ENCODE data around the gene PTCD3. TPM values are rescaled to one million over a fixed set of nuclear protein-coding genes. Genes with fewer than 3 reads are reported as not detected.

The PTCD3 gene
- total and polyA plus RNA-seq, 2 of the 4 experiments (the other 2 are of a cell fraction), result 44.0 to 48.9 TPM

GRCh38 chr2:86170449-86170848 is 64.4 kb downstream of the PTCD3 start:
- H3K27ac ChIP-seq (ENCODE audit: insufficient read depth, low read length), result no peak overlapping the region
- H3K18ac ChIP-seq (ENCODE audit: low read depth, low read length), result no peak overlapping the region
- no peak overlapping the region for H3K4me3 ChIP-seq (ENCODE audit: insufficient read depth, low read depth, low read length)
- ChIA-PET CTCF (no interaction called here), POLR2A (ENCODE audit: unreplicated experiment) (no interaction called here)
- WGBS, 2 experiments (ENCODE audit: extremely low coverage in 2 of 2, insufficient read length in 1 of 2), result no CpG with 5 or more reads among the region's 4 CpGs
- no peak overlapping the region for H4K91ac ChIP-seq (ENCODE audit: insufficient read depth, low read depth, low read length)
- dilution Hi-C loops (cut with HindIII; ENCODE audit: low sequenced_read_pairs, unreplicated experiment), result no loop called here
- BruUV-seq (replicated peaks), result no TSS peak
- in situ Hi-C loops (cut with MboI; ENCODE audit: low sequenced_read_pairs), result no loop called here
- H3K4me1 ChIP-seq (ENCODE audit: control insufficient read depth, insufficient read depth, low read length), result 0 out of 2 replicates have a peak, but pooled peaks cover 1% of the 10 kb centered on the region
- no peak overlapping the region for H3K4ac ChIP-seq (ENCODE audit: low read depth, low read length)
- H3K4me2 ChIP-seq (ENCODE audit: low read depth, low read length), result no peak overlapping the region
- DNase-seq, result no peak
- no peaks in the 10 kb centered on the region for H4K20me1 ChIP-seq (ENCODE audit: insufficient read depth, low read length)
- peaks cover 6 to 9% of the 10 kb centered on the region in 2 experiments; a peak in 3 of 4 replicates for H3K79me1 ChIP-seq (ENCODE audit: low read depth in 1 of 2, low read length in 2 of 2)
- H3K23ac ChIP-seq (ENCODE audit: low read depth, low read length), result no peak overlapping the region
- H2BK120ac ChIP-seq (ENCODE audit: low read depth, low read length), result no peak overlapping the region
- H3K27me3 ChIP-seq (ENCODE audit: control insufficient read depth, insufficient read depth, low read length), result no peaks in the 10 kb centered on the region
- H4K5ac ChIP-seq (ENCODE audit: low read depth, low read length), result no peak overlapping the region
- intact Hi-C loops (cut with micrococcal nuclease), result no loop called here
- H2BK15ac ChIP-seq (ENCODE audit: low read depth, low read length), result no peak overlapping the region
- no peaks in the 10 kb centered on the region for H3K9me1 ChIP-seq (ENCODE audit: insufficient read depth, low read length)
- no peak for TF ChIP-seq BHLHE40 (IDR thresholded peaks at IDR 0.05; ENCODE audit: low read depth, low read length)
- no peak for TF ChIP-seq CTCF (conservative IDR thresholded peaks at IDR 0.05; ENCODE audit: low read depth, low read length)
- no peak for TF ChIP-seq USF2 (IDR thresholded peaks at IDR 0.05; ENCODE audit: low read depth, low read length)
- TF ChIP-seq RAD21 (IDR thresholded peaks at IDR 0.05; ENCODE audit: low read length), result no peak
- TF ChIP-seq MAZ (IDR thresholded peaks at IDR 0.05; ENCODE audit: borderline replicate concordance, low read depth, low read length), result no peak
- no peak for TF ChIP-seq NFE2L2 (IDR thresholded peaks at IDR 0.05; ENCODE audit: low read depth, low read length)
- no peak for TF ChIP-seq RFX5 (IDR thresholded peaks at IDR 0.05; ENCODE audit: low read depth, low read length)
- TF ChIP-seq MAFK (IDR thresholded peaks at IDR 0.05; ENCODE audit: low read depth, low read length), result no peak
- no peak for TF ChIP-seq CEBPB (IDR thresholded peaks at IDR 0.05; ENCODE audit: low read depth, low read length)
- TF ChIP-seq POLR2A (IDR thresholded peaks at IDR 0.05; ENCODE audit: low read depth, low read length), result no peak
- no peak for TF ChIP-seq MXI1 (IDR thresholded peaks at IDR 0.05; ENCODE audit: borderline replicate concordance, low read depth, low read length)
- no peak for TF ChIP-seq SMC3 (IDR thresholded peaks at IDR 0.05; ENCODE audit: low read depth, low read length)
- no peak for TF ChIP-seq FOS (IDR thresholded peaks at IDR 0.05; ENCODE audit: low read depth, low read length)
- no peak for TF ChIP-seq ELK1 (IDR thresholded peaks at IDR 0.05; ENCODE audit: borderline replicate concordance, low read depth, low read length)
- H4K8ac ChIP-seq (ENCODE audit: low read depth in 2 of 2, low read length in 2 of 2), result no peak overlapping the region
- no peak overlapping the region for H3K14ac ChIP-seq (replicated peaks; ENCODE audit: low read depth, low read length)
- ATAC-seq (ENCODE audit: low read depth), result no peak
- no peak overlapping the region for H2AK9ac ChIP-seq (replicated peaks; ENCODE audit: low read depth, low read length, poor library complexity)
- no peak overlapping the region for H2AFZ ChIP-seq (replicated peaks; ENCODE audit: low read length, poor library complexity)
- no peak overlapping the region for H2AK5ac ChIP-seq (ENCODE audit: low read depth, low read length)
- no peaks in the 10 kb centered on the region for H3K9me3 ChIP-seq (ENCODE audit: control insufficient read depth, insufficient read depth, low read length)
- H3K56ac ChIP-seq (ENCODE audit: extremely low read depth, insufficient read depth, low read length), result no peak overlapping the region
- no peak overlapping the region for H2BK20ac ChIP-seq (ENCODE audit: low read depth, low read length)
- H3K9ac ChIP-seq (ENCODE audit: low read depth, low read length), result no peak overlapping the region
- H2BK5ac ChIP-seq (ENCODE audit: low read depth, low read length, poor library complexity, severe bottlenecking), result no peak overlapping the region
- H3K36me3 ChIP-seq (ENCODE audit: control insufficient read depth, insufficient read depth, low read length), result peaks cover 31% of the 10 kb centered on the region
